Measurements from ENCODE around the gene COL4A1.

- no peak for TF ChIP-seq CTCF (optimal IDR thresholded peaks at IDR 0.05 in 1 of 3, IDR thresholded peaks at IDR 0.05 in 1 of 3, conservative IDR thresholded peaks at IDR 0.05 in 1 of 3; ENCODE audit: extremely low read depth in 1 of 3, insufficient read depth in 2 of 3, low read length in 3 of 3)
- no peak for TF ChIP-seq EZH2 (IDR thresholded peaks at IDR 0.05; ENCODE audit: low read length)
These were observed 22.0 kb downstream of the COL4A1 start for GRCh38 chr13:110284779-110285484.

Measured in keratinocyte (primary cell).